T-helper 1 cell treated with Interleukin-12 subunit alpha and Interleukin-12 subunit beta and Interleukin-4 antibody, amounts not matched to agents 30 μg/mL and 1 μg/mL, for 36 hours (primary cell): Measurements from ENCODE around the gene ATP8B1.
"Not testable (repeated sequence)": the region's sequence is repeated elsewhere in the genome, so short reads cannot be mapped to it uniquely, and the experiment has no call there.

ENCODE experiments used
- H3K27ac Mint-ChIP-seq: one replicate; pipeline ENCODE4 v1.8.0; 2021; ENCODE audit warnings: mild to moderate bottlenecking, mixed read lengths
- H3K27me3 Mint-ChIP-seq: one replicate; pipeline ENCODE4 v1.8.0; 2021; ENCODE audit warnings: low read depth, mixed read lengths
- H3K36me3 Mint-ChIP-seq: one replicate; pipeline ENCODE4 v1.8.0; 2021; ENCODE audit warnings: low read depth, mixed read lengths
- H3K4me1 Mint-ChIP-seq: one replicate; pipeline ENCODE4 v1.8.0; 2021; ENCODE audit warnings: low read depth, mixed read lengths
- H3K4me3 Mint-ChIP-seq: one replicate; pipeline ENCODE4 v1.8.0; 2021; ENCODE audit warnings: mild to moderate bottlenecking, moderate library complexity, mixed read lengths
- H3K9me3 Mint-ChIP-seq: one replicate; pipeline ENCODE4 v1.8.0; 2021; ENCODE audit warnings: mixed read lengths

Gene ATP8B1

DNA sequence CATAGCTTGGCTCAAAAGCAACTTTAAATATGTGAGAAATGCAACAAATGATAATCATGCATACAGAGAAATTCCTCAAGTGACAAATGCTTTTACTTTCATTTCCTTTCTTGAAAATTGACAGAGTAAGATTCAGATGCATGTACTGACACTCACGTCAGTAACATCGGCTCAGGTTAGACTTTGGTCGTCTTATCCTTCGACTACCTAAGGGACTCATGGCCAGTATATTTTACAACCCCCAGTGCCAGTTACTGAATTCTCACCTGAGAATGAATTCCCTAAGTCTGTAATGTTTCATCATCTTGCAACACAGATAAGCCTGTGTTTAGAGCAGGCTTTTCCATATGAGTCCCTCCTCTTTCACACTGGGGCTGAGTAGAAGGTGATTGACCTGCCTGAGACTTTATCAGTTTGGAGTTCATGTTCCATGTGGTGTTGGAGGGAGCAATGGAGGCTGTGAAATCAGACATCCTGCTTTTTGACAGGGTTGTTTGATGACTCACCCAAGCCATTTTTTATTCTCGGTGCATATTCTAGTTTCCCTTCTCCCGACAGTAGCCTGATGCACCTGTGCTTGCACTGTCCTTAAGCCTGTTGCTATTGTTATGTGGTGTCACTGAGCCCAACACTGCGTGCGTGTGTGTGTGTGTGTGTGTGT lies 30.5 kb upstream of the ATP8B1 start:
- Mint-ChIP-seq H3K9me3 (peaks cover 22% of the 10 kb centered on the region), H3K4me1 (peaks cover 28% of the 10 kb centered on the region), H3K27me3 (peaks cover 24% of the 10 kb centered on the region), H3K4me3 (peak overlapping the region; percentile 50), H3K27ac (peak overlapping the region; percentile 79), H3K36me3 (peaks cover 14% of the 10 kb centered on the region)

DNA sequence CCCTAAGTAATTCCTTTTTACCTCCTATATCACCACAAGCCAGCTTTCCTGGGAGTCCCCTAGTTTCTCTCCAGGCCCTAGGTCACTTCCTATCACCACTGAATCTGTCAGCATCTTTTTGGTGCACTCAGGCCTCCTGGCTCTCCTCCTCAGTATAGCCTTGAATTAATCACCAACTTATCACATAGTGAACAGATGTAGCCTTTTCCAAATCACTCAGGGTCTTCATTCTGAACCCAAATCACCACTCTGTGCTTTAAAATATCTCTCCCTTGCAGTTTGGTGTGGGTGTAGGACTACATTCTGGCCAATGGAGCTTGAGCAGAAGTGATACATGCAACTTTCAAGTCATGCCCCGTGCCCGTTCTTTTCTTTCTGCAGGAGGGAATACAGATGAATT lies 29.6 kb upstream of the ATP8B1 start:
- H3K4me1 Mint-ChIP-seq: peaks cover 21% of the 10 kb centered on the region
- no peak overlapping the region for H3K27ac Mint-ChIP-seq

DNA sequence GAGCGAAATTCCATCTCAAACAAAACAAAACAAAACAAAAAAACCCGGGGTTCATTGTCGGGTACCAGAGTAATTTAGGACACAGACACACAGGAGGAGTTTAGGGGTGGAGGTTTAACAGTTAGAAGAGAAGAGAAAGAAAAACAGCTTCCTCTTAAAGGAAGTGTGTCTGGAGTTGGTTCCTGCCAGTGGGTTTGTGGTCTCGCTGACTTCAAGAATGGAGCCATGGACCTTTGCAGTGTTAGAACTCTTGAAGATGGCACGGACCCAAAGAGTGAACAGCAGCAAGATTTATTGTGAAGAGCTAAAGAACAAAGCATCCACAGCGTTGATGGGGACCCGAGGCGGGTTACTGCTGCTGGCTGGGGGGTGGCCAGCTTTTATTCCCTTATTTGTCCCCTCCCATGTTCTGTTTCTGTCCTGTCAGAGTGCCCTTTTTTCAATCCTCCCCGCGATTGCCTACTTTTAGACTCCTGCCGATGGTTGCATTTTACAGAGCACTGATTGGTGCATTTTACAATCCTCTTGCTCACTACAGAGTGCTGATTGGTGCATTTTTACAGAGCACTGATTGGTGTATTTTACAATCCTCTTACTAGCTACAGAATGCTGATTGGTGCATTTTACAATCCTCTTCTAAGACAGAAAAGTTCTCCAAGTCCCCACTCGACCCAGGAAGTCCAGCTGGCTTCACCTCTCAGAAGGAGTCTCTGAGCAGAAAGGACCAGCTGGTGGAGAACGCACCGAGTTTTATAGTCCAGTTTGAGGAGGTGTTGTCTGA lies 28.7 kb upstream of the ATP8B1 start:
- Mint-ChIP-seq H3K36me3 (peaks cover 14% of the 10 kb centered on the region), H3K27ac (no peak overlapping the region), H3K9me3 (peaks cover 22% of the 10 kb centered on the region), H3K27me3 (peaks cover 21% of the 10 kb centered on the region), H3K4me1 (peaks cover 21% of the 10 kb centered on the region), H3K4me3 (no peak overlapping the region)

More for the DNA sequence above, 29.6 kb upstream of the ATP8B1 start:
- Mint-ChIP-seq H3K27me3 (peaks cover 18% of the 10 kb centered on the region), H3K4me3 (no peak overlapping the region), H3K9me3 (peaks cover 22% of the 10 kb centered on the region), H3K36me3 (peaks cover 14% of the 10 kb centered on the region)

DNA sequence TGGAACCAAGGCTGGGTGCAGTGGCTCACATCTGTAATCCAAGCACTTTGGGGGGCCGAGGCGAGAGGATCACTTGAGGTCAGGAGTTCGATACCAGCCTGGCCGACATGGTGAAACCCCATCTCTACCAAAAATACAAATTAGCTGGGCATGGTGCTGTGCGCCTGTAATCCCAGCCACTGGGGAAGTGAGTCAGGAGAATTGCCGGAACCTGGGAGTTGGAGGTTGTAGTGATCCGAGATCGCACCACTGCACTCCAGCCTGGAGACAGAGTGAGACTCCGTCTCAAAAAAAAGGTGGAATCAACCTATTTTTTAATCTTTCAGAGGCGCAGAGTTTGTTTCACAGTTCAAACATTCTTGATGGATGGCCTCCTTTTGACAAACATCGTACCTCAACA lies 24.5 kb upstream of the ATP8B1 start:
- Mint-ChIP-seq H3K4me1 (peaks cover 5% of the 10 kb centered on the region), H3K36me3 (peaks cover 8% of the 10 kb centered on the region), H3K4me3 (no peak overlapping the region), H3K27me3 (peaks cover 23% of the 10 kb centered on the region), H3K27ac (no peak overlapping the region), H3K9me3 (peaks cover 18% of the 10 kb centered on the region)

DNA sequence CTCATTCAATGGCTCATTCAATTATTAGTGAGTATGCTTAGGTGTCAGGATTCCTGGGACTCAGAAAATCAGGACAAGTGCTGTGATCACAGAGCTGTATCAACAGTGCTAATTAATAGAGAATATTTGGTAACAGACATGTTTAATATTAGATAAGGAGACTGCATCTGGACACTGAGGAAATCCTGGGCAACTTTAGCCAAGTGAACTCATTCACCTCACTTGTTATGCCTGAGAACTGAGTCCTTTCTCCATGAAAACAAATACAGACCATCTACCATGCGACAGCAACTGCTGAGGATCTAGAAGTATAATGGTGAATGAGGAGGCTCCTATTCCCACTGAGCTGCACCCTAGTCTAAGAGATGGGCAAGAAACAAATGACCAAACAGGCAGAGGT lies 23.1 kb upstream of the ATP8B1 start:
- H3K27ac Mint-ChIP-seq: no peak overlapping the region
- H3K4me1 Mint-ChIP-seq: no peaks in the 10 kb centered on the region
- H3K27me3 Mint-ChIP-seq: peaks cover 24% of the 10 kb centered on the region
- peaks cover 4% of the 10 kb centered on the region for H3K9me3 Mint-ChIP-seq
- no peak overlapping the region for H3K4me3 Mint-ChIP-seq
- peaks cover 3% of the 10 kb centered on the region for H3K36me3 Mint-ChIP-seq

DNA sequence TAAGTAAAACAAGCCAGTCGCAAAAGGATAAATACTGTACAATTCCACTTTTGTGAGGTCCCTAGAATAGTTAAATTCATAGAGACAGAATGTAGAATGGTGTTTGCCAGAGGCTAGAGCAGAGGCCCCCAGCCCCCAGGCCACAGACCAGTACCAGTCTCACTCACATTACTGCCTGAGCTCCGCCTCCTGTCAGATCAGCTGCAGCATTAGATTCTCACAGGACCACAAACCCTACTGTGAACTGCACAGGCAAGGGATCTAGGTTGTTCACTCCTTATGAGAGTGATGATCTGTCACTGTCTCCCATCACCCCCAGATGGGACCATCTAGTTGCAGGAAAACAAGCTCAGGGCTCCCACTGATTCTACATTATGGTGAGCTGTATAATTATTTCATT lies 17.5 kb upstream of the ATP8B1 start:
- H3K27me3 Mint-ChIP-seq: peaks cover 12% of the 10 kb centered on the region
- not testable (repeated sequence) for H3K4me1 Mint-ChIP-seq, H3K4me3 Mint-ChIP-seq, H3K36me3 Mint-ChIP-seq, H3K27ac Mint-ChIP-seq, H3K9me3 Mint-ChIP-seq

DNA sequence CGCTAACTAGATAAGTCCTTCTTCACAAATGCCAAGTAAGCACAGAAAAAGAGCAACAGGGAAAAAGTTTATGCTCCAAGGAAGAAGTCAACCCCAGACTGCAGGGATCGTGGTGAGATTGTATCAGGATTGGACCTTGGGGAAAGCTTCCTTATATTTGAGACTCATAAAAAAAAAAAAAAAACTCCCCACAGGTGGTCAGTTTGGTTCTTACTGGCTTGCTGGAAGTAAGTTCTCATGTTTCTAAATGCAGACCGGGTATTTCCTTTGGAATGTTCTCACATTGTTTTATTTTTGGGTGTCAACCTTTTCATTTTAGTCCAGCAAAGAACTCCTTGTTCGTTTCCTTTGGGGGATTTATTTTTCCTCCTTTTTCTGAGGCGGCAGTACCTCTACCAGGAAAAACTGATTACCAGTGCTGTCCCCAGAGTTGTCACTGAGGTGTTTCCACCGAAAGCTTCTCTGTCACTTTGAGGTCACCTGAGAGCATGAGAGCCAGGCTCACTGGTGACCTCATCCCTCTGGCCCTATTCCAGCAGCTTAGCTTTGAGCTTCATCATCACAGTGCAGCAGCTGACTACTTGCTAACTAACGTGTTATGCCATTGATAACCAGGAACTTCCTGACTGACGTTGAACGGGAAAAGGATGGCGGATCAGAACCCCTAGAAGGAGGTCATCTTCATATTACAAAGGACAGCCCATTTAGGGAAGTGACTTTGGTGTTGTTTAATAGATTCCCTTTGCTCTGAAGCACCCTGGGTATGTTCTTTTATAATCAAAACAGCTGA lies 16.8 kb upstream of the ATP8B1 start:
- Mint-ChIP-seq H3K27ac (no peak overlapping the region), H3K4me1 (no peaks in the 10 kb centered on the region), H3K9me3 (no peaks in the 10 kb centered on the region), H3K4me3 (no peak overlapping the region), H3K27me3 (peaks cover 12% of the 10 kb centered on the region), H3K36me3 (no peaks in the 10 kb centered on the region)

DNA sequence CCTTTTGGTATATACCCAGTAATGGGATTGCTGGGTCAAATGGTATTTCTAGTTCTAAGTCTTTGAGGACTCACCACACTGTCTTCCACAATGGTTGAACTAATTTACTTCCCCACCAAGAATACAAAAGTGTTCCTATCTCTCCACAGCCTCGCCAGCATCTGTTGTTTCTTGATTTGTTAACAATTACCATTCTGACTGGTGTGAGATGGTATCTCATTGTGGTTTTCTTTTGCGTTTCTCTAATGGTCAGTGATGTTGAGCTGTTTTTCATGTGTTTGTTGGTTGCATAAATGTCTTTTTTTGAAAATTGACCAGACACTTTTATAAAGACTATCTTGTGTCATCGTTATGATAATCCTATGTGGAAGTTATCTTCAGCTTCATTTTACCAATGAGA lies 16.0 kb upstream of the ATP8B1 start:
- H3K4me3 Mint-ChIP-seq: no peak overlapping the region
- peaks cover 2% of the 10 kb centered on the region for H3K9me3 Mint-ChIP-seq
- no peak overlapping the region for H3K27ac Mint-ChIP-seq
- no peaks in the 10 kb centered on the region for H3K36me3 Mint-ChIP-seq
- H3K4me1 Mint-ChIP-seq: no peaks in the 10 kb centered on the region
- peaks cover 14% of the 10 kb centered on the region for H3K27me3 Mint-ChIP-seq

DNA sequence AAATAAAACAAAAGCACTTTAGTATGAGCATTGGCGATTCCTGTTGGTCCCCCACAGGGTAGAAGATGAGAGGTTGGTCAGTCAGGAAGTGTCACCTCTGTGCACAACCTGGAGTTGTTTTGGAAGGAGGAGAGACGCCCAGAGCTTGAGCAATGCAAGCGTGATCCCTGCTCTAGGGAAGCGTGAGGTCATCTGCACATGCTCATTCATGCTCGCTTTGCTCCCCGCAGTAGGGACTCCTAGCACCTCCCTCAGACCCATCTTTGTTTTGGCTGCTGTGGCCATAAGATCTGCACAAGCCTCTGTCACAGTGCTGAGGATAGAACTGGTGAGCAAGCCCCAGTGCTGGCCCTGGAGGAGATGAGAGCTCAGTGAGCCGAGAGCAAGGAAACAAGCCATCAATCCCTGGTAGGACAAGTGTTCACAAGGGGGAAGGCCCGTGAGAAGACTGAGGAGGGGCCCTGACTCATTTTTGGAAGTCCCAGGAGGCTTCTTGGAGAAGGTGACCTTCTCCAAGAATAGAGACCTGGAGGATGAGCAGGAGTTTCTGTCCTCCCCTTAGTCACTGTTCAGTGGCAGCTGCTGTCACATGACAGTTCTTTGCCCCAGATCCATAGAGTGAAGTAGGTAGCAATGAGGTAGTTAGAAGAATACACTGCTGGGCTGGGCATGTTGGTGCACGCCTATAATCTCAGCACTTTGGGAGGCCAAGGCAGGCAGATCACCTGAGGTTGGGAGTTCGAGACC lies 13.3 kb upstream of the ATP8B1 start:
- Mint-ChIP-seq H3K27ac (no peak overlapping the region), H3K4me3 (no peak overlapping the region), H3K27me3 (peaks cover 9% of the 10 kb centered on the region), H3K36me3 (no peaks in the 10 kb centered on the region), H3K9me3 (peaks cover 14% of the 10 kb centered on the region), H3K4me1 (no peaks in the 10 kb centered on the region)

DNA sequence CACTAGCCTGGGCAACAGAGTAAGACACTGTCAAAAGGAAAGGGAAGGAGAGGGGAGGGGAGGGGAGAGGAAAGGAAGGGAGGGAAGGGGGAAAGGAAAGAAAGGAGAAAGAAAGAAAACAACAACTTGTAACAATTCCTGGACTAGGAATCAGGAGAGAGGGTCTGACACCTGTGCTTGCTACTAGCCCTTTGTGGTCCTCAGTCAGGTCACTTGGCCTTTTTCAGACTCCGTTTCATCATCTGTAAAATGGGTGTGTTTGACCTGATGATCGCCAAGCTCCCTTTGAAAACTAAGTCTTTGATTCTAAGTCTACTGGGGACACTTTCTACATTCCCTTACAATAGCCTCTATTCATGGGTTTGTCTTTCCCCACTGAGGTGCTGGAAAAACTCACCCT lies 11.4 kb upstream of the ATP8B1 start:
- H3K9me3 Mint-ChIP-seq: peaks cover 14% of the 10 kb centered on the region
- no peaks in the 10 kb centered on the region for H3K4me1 Mint-ChIP-seq
- H3K27ac Mint-ChIP-seq: no peak overlapping the region
- peaks cover 9% of the 10 kb centered on the region for H3K27me3 Mint-ChIP-seq
- no peak overlapping the region for H3K4me3 Mint-ChIP-seq
- H3K36me3 Mint-ChIP-seq: no peaks in the 10 kb centered on the region

DNA sequence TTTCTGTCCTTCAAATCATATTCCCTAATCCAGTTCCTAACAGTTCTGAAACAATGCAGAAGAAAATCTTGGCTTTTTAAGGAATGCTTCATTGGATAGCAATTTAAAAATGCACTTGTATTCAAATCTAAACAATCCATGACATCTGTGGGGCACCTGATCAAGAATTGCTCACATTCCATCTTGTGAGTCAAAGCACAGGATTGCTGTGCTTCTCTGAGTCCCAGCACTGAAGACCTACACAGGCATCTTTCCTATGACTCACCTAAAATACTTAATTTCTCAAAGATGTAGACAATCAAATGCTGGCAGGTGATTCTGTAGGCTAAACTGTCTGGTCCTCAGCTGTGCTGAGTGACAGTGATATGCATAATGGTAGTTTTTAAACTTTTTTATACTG lies 10.1 kb upstream of the ATP8B1 start:
- no peaks in the 10 kb centered on the region for H3K36me3 Mint-ChIP-seq
- no peak overlapping the region for H3K4me3 Mint-ChIP-seq
- H3K9me3 Mint-ChIP-seq: peaks cover 14% of the 10 kb centered on the region
- peaks cover 14% of the 10 kb centered on the region for H3K27me3 Mint-ChIP-seq
- no peaks in the 10 kb centered on the region for H3K4me1 Mint-ChIP-seq
- no peak overlapping the region for H3K27ac Mint-ChIP-seq

DNA sequence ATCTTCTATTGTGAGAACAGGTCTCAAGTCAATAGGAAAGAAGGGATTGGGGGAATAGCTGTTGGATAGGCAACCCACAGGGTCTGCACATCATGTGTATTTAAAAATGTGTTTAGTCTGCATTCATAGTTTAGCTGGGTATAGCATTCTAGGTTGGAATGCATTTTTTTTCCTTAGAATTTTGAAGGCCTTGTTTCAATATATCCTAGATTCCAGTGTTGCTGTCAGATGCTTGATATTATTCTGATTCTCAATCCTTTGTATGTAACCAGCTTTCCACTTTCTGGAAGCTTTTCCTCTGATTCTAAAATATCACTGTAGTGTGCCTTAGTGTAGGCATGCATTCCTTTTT lies 9.0 kb upstream of the ATP8B1 start:
- Mint-ChIP-seq H3K27ac (no peak overlapping the region), H3K4me3 (no peak overlapping the region), H3K4me1 (no peaks in the 10 kb centered on the region), H3K27me3 (peaks cover 20% of the 10 kb centered on the region), H3K9me3 (peaks cover 14% of the 10 kb centered on the region), H3K36me3 (no peaks in the 10 kb centered on the region)

DNA sequence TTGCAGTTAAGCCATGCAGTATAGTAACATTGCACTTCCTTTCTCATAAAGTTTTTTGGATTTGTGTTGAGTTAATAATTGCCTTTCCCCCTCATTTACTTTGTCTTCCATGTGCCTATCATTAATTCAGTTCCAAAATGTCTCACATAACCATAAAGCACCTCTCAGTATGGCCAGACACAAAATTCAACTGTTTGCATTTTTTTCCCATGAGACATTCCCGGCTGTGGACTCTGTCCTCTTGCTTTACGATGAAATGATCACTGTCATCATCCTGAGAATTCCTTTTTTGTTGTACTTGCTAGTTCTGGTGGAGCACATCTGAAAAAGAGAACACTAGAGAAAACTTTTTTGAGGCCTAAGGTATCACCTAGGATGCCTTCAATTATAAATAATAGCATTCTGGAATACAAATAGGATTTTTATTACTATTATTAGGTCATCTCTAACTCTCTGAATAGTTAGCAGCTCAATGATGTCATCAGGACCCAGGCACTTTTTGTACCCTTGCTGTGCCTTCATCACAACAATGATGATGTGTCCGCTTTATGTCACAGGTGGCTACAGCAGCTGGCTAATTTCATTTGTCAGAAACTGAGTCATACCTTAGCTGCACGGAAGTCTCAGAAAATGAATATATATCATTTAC lies 8.5 kb upstream of the ATP8B1 start:
- H3K4me3 Mint-ChIP-seq: no peak overlapping the region

DNA sequence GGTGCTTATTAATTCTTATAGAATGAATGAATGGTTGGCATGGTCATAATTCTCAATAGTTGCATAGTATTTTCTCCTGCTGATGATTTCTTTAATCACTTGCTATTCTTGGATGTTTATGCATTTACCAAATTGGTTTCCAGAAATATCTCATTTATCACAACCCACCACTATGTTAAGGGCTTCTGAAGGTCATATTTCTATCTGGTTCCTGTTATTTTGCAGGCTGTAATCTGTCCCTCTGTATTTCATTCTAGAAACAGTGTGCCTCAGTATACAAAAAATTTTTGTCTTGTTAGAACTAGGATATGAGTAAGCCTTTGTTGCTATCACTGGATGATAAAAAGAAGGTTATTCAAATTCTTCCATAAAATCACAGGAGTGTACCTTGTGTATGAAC lies 6.1 kb upstream of the ATP8B1 start:
- Mint-ChIP-seq H3K9me3 (peaks cover 13% of the 10 kb centered on the region), H3K27ac (no peak overlapping the region), H3K27me3 (peaks cover 33% of the 10 kb centered on the region), H3K4me1 (no peaks in the 10 kb centered on the region), H3K36me3 (no peaks in the 10 kb centered on the region), H3K4me3 (no peak overlapping the region)

More for the DNA sequence above, 8.5 kb upstream of the ATP8B1 start:
- no peaks in the 10 kb centered on the region for H3K4me1 Mint-ChIP-seq
- no peaks in the 10 kb centered on the region for H3K36me3 Mint-ChIP-seq
- no peak overlapping the region for H3K27ac Mint-ChIP-seq
- peaks cover 14% of the 10 kb centered on the region for H3K9me3 Mint-ChIP-seq
- H3K27me3 Mint-ChIP-seq: peaks cover 25% of the 10 kb centered on the region
